HG03045 (cell line): ENCODE measurements around the gene FAXC.
A peak's percentile ranks its signal among the peaks of the same experiment; 100 is the strongest.

Source experiments
- ATAC-seq: cut with Tn5 transposase; IDR thresholded peaks from one replicate; pipeline ENCODE4 v1.9.1; 2021; ENCODE audit warnings: mild to moderate bottlenecking, moderate library complexity; ENCODE audit not compliant: unreplicated experiment

FAXC gene

DNA sequence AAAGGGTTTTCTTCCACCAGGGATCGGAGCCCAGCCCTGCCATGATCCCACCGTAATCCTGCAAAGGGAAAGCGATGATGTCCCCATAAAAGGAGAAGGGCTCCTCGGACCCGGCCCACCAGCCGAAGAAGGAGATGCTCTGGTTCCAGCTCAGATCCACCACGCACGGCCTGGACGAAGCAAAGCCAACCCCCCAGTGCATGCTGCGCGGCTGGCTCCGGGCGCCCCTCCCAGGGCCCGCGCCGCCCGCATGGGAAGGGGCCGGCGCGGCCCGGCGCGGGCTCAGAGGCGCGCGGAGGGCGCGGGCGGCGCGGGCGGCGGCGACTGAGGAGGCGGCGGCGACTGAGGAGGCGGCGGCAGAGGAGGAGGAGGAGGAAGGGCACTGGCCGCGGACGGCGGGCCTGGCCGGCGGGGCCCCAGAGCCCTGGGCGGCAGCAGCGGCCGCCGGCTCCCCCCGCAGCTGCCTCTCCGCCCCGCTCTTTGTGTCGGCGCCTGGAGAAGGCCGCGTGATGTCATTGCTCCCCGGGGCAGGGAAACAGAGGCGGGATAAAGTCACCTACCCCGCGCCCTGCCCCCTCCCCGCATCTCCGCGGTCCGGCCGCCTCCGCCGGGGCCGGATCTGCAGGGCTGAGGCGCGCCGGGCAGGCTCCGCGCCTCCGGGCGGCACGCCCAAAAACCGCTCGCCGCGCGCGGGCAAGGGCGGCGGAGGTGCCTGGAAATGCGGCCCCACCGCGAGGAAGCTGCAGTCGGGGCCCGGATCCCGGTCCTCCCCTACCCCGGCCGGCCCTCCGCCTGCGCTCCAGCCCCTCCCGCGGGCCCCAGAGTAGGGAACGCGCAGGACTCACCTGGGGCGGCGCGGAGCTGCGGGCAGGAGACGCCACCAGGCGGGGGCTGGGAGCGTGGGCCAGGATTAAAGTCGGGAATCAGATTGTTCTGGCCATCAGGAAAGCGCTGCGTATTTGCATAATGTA, at the start of gene FAXC:
TSS of gene FAXC (minus strand) at position 504 of the 971 bp plus-strand sequence. CDS start at position 202, 302 bp downstream.
- no peak for ATAC-seq

GRCh38 chr6:99397287-99397686, 47.8 kb upstream of the FAXC start:
- ATAC-seq = no peak

GRCh38 chr6:99393698-99394531, 44.4 kb upstream of the FAXC start, which contains the start of gene COQ3:
Gene COQ3, minus strand, starts transcription at chr6:99394195. Its CDS starts 16 bp downstream, at chr6:99394179.
- ATAC-seq = peak; percentile 81

DNA sequence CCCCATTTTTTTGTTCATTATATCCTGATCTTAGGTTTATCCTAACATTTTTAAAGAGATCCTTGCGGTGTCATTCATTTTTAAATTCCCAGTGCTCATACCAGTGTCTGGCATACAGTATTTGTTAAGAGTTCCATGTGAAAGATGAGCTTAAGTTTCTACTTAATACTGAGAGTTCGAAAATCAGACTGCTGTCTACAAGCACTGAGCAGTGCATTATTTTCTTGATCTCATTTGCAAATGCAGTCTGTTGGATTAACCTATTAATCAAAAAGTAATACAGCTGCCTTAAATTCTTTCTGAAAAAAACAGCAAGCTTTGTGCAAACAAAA, 43.9 kb upstream of the FAXC start:
- peak; percentile 23 for ATAC-seq

GRCh38 chr6:99390896-99391295, 41.4 kb upstream of the FAXC start:
- no peak for ATAC-seq

GRCh38 chr6:99384507-99384906, 35.0 kb upstream of the FAXC start:
- ATAC-seq = no peak

- ATAC-seq = no peak
Observed at GRCh38 chr6:99378636-99379035, 29.2 kb upstream of the FAXC start.

- ATAC-seq = no peak
Observed at GRCh38 chr6:99369533-99369932, 20.1 kb upstream of the FAXC start.

DNA sequence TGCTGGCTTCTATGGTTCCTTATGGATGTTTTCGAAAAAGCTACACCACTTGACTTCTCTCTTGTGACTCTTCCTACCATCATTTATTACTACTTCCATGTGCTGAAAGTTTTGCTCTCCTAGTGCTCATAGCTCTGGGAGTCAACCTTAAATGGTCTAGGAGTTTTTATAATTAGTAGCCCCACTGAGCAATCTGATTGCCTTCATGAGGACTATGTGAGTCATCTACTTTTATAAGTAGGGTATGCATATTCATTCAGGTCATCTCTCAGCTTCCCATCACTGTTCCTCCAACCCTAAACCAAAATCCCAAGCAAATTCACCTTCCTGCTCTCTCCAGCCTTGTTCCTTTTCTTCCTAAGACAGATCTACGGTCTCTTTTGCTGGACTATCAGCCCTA, 17.4 kb upstream of the FAXC start:
- no peak for ATAC-seq

GRCh38 chr6:99364026-99364425, 14.6 kb upstream of the FAXC start:
- peak; percentile 67 for ATAC-seq

- peak; percentile 44 for ATAC-seq
Observed at GRCh38 chr6:99362678-99363268, 13.3 kb upstream of the FAXC start.

GRCh38 chr6:99359800-99360199, 10.3 kb upstream of the FAXC start:
- no peak for ATAC-seq

DNA sequence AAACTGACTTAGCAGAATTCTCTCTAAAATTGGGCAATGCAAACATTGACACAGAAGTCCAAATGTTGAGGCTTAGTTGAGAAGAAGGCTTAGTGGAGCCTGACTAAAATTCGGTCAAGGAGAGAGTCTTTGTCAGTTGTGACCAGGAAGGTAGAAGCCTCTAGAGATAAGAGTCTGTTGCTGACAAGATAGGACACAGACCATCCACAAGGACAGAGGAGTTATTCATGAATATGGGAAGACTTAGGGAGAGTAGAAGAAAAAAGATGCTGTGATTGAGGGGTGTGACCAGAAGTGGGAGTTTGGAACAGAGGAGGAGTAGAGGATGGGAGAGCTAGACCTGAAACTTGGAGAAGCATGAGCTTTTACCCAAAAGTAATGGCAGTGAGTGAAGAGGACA, 7.2 kb upstream of the FAXC start:
- ATAC-seq = no peak

DNA sequence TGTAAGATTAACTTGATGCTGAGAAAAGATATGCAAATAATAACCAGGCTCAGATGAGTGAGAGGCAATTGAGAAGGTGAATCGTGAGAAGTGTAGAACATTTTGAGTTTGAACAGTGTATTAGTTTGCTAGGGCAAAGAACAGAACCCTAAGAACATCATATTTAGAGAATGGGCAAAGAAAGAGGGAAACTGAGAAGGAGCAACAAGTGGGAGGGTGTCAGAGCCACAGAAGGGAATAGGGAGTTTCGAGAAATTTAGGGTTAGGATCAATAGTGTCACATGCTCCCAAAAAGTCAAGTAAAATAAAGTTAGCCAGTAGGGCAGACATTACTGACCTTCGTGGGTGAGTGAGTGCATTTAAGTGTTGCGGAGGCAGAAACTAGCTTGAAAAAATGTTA, 5.5 kb upstream of the FAXC start:
- no peak for ATAC-seq

DNA sequence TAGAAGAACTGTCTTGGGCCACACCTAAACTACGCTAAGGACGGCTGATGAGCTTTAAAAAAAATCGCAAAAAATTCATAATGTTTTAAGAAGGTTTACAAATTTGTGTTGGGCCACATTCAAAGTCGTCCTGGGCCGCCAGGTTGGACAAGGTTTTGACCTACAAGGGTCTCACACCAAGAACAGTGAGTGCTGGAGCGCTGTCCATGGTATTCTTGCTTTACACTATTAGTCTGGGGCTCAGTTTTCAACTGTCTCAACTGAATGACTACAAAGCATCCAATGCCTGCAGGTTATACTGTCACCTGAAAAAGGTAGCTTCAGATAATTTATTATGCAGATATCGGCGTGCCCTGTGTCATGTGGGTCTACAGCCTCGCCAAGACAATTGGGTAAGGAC, 3.7 kb upstream of the FAXC start:
- ATAC-seq = no peak

DNA sequence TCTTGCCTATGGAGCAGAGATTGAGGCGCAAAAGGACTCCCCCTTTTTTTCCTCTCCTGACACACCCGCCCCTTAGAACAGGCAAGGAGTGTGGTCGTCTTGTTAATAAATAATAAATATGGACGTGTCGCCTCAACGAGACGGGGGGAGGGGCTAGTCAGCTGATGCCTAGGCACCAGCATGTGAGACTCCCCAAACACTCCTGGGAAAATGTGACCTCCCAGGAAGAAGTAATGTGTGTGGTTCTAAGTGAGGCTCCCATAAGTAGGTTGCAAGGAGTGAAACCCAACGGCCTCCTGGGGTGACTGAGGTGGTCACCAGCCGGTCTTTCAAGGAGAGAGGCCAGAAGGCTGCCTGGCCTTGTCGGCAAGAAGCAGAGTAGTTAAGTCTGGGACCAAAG, 1.1 kb upstream of the FAXC start:
- ATAC-seq = no peak

GRCh38 chr6:99348288-99349170, 945 bp downstream of the FAXC start:
- no peak for ATAC-seq

GRCh38 chr6:99347804-99348203, 1.7 kb downstream of the FAXC start:
- ATAC-seq = no peak

- no peak for ATAC-seq
Observed at GRCh38 chr6:99346595-99346994, 2.9 kb downstream of the FAXC start.

DNA sequence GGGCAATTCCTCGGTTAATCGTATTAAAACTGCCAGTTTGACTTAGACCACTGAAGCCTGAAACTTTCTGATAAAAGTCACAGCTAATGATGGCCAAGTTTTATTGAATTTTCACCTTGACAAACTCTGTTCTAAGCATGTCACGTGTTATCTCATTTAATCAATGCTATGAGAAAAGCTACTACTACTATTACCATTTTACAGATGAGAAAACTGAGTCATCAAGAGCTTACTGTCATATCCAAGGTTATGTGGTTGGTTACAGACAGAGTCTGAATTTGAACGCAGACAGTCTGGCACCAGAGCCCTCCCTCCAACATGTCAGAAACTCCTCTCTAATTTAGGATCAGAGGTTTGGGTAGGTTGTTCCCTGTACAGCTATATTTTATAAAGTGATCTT, 4.3 kb downstream of the FAXC start:
- ATAC-seq = no peak
